ENCODE data around the gene EMSY.
"Not testable (repeated sequence)": the region's sequence is repeated elsewhere in the genome, so short reads cannot be mapped to it uniquely, and the experiment has no call there.

EMSY gene, protein sequence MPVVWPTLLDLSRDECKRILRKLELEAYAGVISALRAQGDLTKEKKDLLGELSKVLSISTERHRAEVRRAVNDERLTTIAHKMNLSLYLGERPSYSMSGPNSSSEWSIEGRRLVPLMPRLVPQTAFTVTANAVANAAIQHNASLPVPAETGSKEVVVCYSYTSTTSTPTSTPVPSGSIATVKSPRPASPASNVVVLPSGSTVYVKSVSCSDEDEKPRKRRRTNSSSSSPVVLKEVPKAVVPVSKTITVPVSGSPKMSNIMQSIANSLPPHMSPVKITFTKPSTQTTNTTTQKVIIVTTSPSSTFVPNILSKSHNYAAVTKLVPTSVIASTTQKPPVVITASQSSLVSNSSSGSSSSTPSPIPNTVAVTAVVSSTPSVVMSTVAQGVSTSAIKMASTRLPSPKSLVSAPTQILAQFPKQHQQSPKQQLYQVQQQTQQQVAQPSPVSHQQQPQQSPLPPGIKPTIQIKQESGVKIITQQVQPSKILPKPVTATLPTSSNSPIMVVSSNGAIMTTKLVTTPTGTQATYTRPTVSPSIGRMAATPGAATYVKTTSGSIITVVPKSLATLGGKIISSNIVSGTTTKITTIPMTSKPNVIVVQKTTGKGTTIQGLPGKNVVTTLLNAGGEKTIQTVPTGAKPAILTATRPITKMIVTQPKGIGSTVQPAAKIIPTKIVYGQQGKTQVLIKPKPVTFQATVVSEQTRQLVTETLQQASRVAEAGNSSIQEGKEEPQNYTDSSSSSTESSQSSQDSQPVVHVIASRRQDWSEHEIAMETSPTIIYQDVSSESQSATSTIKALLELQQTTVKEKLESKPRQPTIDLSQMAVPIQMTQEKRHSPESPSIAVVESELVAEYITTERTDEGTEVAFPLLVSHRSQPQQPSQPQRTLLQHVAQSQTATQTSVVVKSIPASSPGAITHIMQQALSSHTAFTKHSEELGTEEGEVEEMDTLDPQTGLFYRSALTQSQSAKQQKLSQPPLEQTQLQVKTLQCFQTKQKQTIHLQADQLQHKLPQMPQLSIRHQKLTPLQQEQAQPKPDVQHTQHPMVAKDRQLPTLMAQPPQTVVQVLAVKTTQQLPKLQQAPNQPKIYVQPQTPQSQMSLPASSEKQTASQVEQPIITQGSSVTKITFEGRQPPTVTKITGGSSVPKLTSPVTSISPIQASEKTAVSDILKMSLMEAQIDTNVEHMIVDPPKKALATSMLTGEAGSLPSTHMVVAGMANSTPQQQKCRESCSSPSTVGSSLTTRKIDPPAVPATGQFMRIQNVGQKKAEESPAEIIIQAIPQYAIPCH (N-terminal part only)

DNA sequence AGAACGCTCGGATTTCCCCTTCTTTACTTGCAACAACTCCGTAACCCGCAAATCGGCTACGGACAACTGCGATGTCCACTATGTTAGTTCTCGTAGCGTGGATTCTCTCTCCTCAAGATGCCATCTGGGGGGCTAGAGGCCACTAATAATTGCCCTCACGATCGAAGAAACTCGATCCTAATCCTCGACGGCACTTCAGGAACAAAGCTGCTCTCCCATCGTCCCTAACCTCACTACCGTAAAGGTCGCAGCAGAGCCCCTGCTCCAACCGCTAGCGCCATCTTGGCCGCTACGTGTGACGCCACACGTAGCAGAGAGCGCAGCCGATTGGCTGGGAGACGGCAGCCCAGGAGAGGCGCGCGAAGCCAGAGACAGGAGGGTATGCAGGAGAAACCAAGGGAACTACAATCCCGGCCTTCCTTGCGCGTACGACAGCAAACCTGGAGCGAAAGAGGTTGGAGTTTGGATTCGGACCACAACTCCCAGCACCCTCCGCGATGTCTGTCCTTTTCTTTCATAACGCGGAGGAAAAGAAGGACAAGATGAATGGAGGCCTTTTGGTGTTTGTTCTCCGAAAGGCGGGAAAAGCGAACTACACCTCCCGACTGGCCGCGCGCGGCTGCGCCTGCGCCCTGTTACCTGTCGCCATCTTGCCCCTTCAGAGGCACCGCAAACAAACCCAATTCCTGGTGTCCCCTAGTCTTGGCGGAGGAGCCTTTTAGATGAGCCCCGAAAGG, at the start of gene EMSY:
EMSY (plus strand) TSS at position 635 of the 737 bp plus-strand sequence. CDS start 1,921 bp downstream, outside the sequence.
- DNase-seq (ENCODE audit: low read depth, low spot score) = peak; percentile 85

GRCh38 chr11:76395296-76395695, 49.5 kb upstream of the EMSY start:
- DNase-seq (ENCODE audit: low read depth, low spot score) = no peak

GRCh38 chr11:76397383-76397782, 47.4 kb upstream of the EMSY start:
- DNase-seq (ENCODE audit: low read depth, low spot score) = no peak

DNA sequence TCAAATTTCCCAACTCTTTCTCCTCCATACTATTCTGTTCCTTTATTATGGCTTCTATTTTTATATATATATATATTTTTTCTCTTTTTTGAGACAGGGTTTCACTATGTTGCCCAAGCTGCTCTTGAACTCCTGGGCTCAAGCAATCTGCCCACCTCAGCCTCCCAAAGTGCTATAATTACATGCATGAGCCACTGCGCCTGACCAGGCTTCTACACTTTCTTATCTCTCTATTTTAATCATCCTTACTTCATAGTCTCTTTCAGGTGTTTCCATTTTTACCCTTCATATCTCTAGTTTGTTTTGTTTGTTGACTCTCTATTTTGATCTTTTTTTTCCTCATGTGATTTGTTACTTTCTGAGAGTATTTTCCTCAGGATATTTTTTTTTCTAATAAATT, 43.9 kb upstream of the EMSY start:
- no peak for DNase-seq (ENCODE audit: low read depth, low spot score)

GRCh38 chr11:76401484-76401883, 43.3 kb upstream of the EMSY start:
- DNase-seq (ENCODE audit: low read depth, low spot score) = not testable (repeated sequence)

DNA sequence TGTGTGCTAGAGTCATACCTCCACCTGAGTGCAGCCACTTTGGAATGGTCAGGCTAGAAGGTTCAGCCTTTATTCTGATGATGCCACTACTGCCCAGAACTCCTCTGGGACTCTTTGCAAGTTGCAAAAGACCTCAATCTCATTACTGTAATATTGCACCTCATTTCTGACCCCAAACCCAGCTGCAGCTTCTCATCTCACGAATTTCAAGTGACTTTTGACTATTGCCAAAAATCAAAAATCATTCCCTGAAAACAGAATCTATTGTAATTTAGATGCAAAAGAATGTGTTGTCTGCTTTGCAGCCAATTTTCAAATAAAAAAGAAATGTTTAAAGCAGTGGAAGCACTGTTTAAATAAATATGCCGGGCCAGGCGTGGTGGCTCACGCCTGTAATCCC, 38.5 kb upstream of the EMSY start:
- DNase-seq (ENCODE audit: low read depth, low spot score) = no peak

- no peak for DNase-seq (ENCODE audit: low read depth, low spot score)
Measured at GRCh38 chr11:76408171-76408965, 36.5 kb upstream of the EMSY start.

GRCh38 chr11:76410851-76411357, 33.9 kb upstream of the EMSY start:
- no peak for DNase-seq (ENCODE audit: low read depth, low spot score)

DNA sequence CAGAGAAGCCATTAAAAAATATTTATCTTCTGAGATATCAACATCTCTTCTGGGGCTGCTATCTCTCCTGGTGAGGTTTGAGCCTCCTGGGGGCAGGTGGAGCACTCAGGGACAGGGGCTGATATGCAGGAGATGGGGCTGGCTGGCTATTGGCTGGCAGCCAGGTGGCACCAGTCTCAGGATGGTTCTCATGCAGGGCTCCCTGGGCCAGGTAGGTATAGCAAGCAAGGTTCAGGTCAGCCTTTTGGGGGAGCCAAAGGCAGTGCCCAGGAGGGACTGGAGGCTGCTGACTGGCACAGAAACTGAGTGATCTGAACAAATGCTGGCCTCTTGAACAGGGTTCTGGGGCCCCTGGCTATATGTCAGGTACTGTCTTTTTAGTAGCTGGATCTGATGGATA, 29.7 kb upstream of the EMSY start:
- no peak for DNase-seq (ENCODE audit: low read depth, low spot score)

- DNase-seq (ENCODE audit: low read depth, low spot score) = no peak
Measured at GRCh38 chr11:76419896-76420295, 24.9 kb upstream of the EMSY start.

DNA sequence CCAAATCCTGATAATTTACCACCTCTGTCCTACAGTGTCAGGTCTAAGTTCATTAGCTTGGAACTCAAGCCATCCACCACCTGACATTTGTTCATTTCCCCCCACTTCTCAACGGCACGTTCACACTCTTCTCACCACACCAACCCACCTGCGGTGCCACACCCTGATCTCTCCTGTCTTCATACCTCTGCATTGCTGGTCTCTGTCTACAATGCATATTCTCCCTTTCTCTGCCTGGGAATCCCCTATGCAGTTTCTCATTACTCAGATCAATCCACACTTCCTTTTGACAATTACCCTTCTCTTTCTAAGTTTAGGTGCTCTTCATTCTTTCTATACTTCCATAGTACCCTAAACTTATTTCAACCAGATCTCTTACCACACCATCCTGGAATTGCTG, 20.4 kb upstream of the EMSY start:
- DNase-seq (ENCODE audit: low read depth, low spot score) = no peak

- DNase-seq (ENCODE audit: low read depth, low spot score) = no peak
Measured at GRCh38 chr11:76424891-76425290, 19.9 kb upstream of the EMSY start.

- DNase-seq (ENCODE audit: low read depth, low spot score) = no peak
Measured at GRCh38 chr11:76426660-76427059, 18.2 kb upstream of the EMSY start.

GRCh38 chr11:76436020-76436419, 8.8 kb upstream of the EMSY start:
- no peak for DNase-seq (ENCODE audit: low read depth, low spot score)

DNA sequence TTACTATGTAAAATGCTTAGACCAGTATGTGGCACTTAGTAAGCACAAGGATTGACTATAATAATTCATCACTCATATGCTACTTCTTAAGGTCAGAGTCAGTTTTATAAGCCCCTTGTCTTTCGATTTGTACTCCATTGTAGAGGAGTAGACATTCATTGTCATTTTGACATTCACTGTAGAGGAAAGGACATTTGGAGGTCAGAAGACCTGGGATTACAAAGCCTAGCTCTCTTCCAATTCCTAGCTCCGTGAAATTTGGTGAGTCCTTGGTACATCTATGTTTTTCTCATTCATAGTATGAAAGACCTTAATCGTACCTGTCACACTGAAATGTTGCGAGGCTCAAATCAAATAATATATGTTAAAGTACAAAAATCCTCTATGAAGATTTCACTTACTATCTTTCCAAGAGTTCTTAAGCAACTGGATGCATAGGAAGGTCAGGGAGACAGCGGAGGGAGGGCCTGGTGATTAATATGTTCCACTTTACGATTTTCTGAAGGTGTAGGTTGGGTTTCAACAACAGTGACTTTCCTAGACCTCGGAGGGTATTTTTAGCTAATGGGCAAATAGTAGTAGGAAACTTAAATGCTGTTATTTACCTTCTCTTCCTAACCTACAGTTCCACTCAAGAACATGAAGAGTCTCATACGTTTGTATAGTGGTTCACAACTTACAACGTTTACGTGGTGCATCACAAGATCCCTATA, 1.4 kb upstream of the EMSY start:
- DNase-seq (ENCODE audit: low read depth, low spot score) = no peak

DNA sequence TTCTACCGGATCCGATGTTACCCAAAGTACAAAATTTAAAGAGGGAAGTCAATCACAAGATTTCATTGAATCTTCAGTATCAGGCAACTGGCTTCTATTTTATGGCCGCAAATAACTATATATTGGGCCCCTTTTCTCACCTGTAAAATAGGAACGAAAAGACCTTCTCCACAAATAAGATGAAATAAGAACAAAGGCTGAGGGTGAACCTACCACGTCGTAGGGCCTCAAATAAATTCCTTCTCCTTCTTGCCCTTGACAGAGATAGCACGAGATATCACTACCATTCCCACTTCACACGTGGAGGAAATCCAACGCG, 794 bp upstream of the EMSY start:
- DNase-seq (ENCODE audit: low read depth, low spot score) = no peak

GRCh38 chr11:76445121-76446084, 585 bp downstream of the EMSY start:
- peak; percentile 21 for DNase-seq (ENCODE audit: low read depth, low spot score)

DNA sequence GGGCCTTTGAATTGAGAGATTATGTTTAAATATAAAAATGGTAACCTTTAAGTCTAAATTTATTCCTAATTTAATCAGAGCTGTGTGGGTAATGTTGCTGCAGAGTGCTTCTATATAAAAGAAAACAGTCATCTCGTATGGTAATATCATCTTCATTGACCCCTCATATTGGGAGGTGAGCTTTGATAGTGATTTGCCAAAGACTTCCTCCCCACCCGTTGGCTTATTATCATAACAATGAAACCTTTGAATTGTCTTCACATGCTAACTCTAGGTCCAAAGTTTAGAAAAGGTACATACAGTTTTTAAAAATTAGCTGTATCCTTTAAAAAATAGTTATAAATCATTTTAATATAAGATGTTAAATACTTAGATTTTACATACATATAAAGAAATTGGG, 3.7 kb downstream of the EMSY start:
- no peak for DNase-seq (ENCODE audit: low read depth, low spot score)
